HG03175 (cell line): ENCODE results near the gene OR52K2.
"Not testable (repeated sequence)": the region's sequence is repeated elsewhere in the genome, so short reads cannot be mapped to it uniquely, and the experiment has no call there.

Source experiments
- ATAC-seq: cut with Tn5 transposase; IDR thresholded peaks from one replicate; pipeline ENCODE4 v1.9.1; 2021; ENCODE audit warnings: mild to moderate bottlenecking, moderate library complexity; ENCODE audit not compliant: unreplicated experiment

OR52K2 gene

GRCh38 chr11:4479644-4480043, 30.5 kb downstream of the OR52K2 start:
- ATAC-seq, result no peak

- ATAC-seq, result no peak
Observed at GRCh38 chr11:4480577-4481239, 31.6 kb downstream of the OR52K2 start.

- ATAC-seq, result no peak
Observed at GRCh38 chr11:4481240-4481582, 32.1 kb downstream of the OR52K2 start.

- no peak for ATAC-seq
Observed at GRCh38 chr11:4482445-4482844, 33.4 kb downstream of the OR52K2 start, which contains the start of gene OR52K1. OR52K1 (plus strand) TSS chr11:4482646; CDS start chr11:4488901, 6,255 bp downstream.

GRCh38 chr11:4484310-4484709, 35.2 kb downstream of the OR52K2 start:
- no peak for ATAC-seq

- not testable (repeated sequence) for ATAC-seq
Observed at GRCh38 chr11:4491405-4491804, 42.3 kb downstream of the OR52K2 start.

- no peak for ATAC-seq
Observed at GRCh38 chr11:4491878-4492606, 42.9 kb downstream of the OR52K2 start.

GRCh38 chr11:4493480-4493818, 44.4 kb downstream of the OR52K2 start:
- no peak for ATAC-seq

- ATAC-seq, result no peak
Observed at GRCh38 chr11:4495487-4495886, 46.4 kb downstream of the OR52K2 start.

- ATAC-seq, result no peak
Observed at GRCh38 chr11:4495986-4496385, 46.9 kb downstream of the OR52K2 start.

- no peak for ATAC-seq
Observed at GRCh38 chr11:4496557-4497248, 47.6 kb downstream of the OR52K2 start.
